ENCODE measurements around the gene SLC52A1.
"Not testable (repeated sequence)": the region's sequence is repeated elsewhere in the genome, so short reads cannot be mapped to it uniquely, and the experiment has no call there.

The SLC52A1 gene

GRCh38 chr17:5030168-5030567 is 5.1 kb downstream of the SLC52A1 start:
- not testable (repeated sequence) for DNase-seq

GRCh38 chr17:5027916-5028315 is 7.3 kb downstream of the SLC52A1 start:
- no peak for DNase-seq

- no peak for DNase-seq
Measured at GRCh38 chr17:5027299-5027698, 7.9 kb downstream of the SLC52A1 start.

GRCh38 chr17:5024604-5025003 is 10.6 kb downstream of the SLC52A1 start:
- no peak for DNase-seq

GRCh38 chr17:5023588-5024147 is 11.6 kb downstream of the SLC52A1 start:
- no peak for DNase-seq

GRCh38 chr17:5022171-5022711 is 13.0 kb downstream of the SLC52A1 start:
- no peak for DNase-seq

DNA sequence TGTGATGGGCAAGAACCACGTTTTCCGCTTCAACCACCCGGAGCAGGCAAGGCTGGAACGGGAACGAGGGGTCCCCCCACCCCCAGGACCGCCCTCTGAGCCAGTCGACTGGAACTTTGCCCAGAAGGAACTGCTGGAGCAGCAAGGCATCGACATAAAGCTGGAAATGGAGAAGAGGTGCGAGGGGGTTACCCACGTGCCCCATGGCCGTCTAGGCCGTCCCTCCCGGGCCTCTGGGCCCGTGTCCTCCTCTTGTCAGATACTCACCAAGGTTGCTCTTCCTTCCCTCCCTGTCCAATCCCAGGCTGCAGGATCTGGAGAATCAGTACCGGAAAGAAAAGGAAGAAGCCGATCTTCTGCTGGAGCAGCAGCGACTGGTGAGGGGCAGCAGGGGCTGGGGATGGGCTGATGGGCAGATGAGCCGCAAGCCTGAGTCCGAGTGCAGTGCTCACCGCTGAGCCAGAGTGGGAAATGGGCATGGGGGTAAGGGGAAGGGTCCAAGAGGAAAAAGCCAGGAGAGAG is 14.7 kb downstream of the SLC52A1 start:
- DNase-seq = no peak

GRCh38 chr17:5019475-5019956 is 15.7 kb downstream of the SLC52A1 start:
- no peak for DNase-seq

DNA sequence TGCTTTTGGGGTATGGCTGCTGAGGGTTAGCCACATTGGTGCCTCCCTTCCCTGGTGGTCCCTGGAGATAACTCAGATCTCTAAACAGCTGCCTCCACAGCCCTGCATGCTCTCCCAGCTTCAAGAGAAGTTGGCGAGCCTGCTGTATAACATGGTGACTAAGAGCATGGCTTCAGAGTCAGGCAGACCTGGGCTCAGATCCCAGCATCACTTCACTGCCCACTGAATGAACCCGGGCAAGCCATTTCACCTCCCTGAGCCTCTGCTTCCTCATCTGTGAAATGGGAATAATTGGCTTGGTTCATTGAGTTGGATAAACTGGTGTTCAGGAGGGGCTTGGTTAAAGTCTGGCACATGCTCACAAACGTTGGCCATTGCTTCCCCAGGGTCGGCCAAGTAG is 20.9 kb downstream of the SLC52A1 start:
- no peak for DNase-seq

- DNase-seq = no peak
Measured at GRCh38 chr17:5011928-5012327, 23.3 kb downstream of the SLC52A1 start.

DNA sequence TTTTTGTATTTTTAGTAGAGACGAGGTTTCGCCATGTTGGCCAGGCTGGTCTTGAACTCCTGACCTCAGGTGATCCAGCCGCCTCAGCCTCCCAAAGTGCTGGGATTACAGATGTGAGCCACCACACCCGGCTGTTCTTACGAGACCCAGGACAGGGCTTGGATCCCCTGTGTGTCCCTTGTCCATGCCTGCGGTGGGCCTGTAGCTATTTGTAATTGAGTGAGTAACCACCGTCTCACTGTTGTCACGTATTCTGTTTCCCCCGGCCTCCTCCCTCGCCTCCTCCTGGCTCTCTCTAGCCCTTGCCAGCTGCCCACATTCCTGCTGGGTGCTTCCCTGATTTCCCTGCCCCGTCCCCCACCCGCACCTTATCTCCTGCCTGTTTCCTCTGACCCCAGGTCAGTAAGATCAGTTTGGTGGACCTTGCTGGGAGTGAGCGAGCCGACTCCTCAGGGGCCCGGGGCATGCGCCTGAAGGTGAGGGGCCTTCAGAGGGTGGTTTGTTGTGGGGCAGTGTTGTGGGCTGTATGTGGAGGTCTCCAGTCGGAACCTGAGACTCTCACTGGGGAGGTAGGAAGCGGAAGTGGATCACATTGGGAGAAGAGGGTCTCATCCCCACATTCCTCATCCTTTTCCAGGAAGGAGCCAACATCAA is 31.9 kb downstream of the SLC52A1 start:
- no peak for DNase-seq

GRCh38 chr17:5002121-5002788 is 33.0 kb downstream of the SLC52A1 start:
- no peak for DNase-seq

DNA sequence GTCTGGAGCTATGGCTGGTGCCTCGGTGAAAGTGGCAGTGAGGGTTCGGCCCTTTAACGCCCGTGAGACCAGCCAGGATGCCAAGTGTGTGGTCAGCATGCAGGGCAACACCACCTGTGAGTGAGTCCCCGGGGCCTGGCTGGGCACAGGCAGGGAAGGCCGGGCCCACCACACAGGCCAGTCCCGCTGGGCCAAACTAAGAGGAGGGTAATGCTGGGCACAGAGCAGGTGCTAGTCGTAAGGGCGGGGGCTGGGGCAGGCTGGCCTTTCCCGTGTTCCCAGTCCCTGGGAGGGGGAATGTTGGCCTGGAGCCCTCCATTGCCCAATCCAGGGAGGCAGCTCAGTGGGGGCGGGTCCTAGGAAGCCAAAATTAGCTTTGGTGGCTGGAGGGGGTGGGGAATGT is 35.0 kb downstream of the SLC52A1 start:
- no peak for DNase-seq

DNA sequence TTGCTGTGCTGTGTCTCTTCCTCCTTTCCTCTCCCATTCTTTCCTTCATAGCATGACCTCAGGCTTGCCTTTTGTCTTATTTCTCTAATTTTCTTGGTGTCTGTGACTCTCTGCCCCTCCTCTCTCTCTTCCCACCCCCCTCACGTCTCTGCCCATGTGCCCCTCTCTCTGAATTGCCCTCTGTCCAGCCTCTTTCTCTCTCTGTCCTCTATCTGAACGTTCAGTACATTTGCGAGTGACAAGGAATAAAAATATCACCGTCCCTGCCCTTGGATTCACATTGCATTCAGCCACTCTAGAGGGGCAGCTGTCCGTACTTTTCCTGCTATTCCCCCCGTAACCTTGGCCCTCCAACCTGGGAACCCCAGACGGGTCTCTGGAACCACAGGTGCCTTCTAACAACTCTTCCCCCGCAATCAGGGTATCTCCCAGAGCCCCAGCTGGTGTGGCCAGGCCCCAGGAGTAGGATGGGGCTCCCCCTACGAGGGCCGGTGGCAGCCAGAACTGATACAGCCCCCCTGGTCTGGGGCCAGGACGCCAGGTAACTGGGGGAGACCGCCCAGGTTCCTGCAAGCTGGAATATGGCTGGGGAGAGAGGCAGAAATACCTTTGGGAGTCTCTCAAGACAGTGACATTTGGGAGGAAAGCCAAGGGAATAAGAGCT is 35.7 kb downstream of the SLC52A1 start:
- DNase-seq = no peak

DNA sequence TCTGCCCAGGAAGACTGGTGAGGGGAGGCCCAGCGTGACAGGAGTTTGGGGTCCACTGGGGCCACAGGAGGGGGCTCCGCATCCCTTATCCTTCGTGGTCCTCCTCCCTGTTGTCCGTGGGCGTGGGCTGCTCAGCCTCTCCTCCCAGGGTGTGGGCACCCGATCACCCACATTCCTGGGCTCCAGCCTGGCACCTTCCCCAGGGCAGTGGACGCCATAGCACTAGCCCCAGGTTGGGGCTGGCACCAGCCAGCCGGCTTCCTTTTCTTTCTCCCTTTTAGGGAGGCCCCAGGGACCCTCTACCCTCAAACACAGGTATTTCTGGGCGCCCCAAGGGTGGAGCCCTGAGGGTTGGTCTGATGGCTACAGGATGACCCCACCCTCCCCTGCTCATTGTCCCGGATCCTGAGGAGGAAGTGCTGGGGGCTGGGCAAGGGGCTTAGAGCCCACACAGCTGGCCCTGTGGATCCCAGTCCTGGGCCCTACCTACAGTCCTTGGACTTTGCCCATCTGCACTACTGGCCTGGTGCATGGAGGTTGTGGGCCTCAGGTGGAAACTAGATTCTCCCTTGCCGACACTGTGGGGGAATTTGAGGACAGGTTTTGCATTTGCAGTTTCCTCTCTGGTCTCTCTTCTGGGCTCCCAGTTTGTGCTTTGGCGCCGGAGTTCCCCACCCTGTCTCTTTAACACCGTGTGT is 36.3 kb downstream of the SLC52A1 start:
- DNase-seq = no peak

GRCh38 chr17:4998027-4998731 is 37.0 kb downstream of the SLC52A1 start:
- DNase-seq = peak; percentile 26

DNA sequence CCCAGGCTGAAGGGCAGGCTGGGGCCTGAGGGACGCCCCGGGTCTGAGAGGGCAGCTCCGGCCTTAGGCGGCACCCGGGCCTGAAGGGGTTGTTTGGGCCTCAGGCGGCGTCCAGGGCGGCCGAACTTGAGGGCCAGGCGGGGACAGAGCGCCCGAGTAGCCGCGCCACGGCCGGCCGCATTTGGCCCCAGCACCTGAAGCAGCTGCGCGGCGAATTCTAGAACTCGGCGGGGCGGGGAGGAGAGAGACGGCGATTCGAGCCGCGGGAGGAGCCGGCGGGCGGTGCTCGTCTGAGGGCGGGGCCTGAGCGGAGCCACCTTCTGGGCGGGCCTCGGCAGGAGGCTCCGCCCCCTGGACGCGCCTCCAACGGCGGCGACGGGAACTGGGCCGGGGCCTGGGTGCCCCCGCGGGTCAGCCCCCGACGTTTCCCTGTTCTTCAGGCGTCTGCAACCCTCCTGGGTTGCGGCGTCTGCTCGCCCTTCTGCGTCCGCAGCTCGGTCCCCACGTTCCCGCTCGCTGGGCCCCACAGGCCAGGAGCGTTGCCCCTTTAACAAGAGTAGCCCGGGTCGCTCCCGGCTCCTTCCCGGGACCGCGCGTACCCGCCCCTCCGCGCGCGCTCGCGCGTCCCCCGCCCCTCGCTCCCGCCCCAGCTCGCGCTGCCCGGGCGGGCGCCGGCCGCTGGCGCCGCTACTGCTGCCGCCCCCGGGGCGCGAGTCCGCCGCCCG is 37.8 kb downstream of the SLC52A1 start, which contains the start of the genes INCA1 and KIF1C:
INCA1 (minus strand) TSS at position 221 of the 725 bp plus-strand sequence. CDS start 3,085 bp downstream, outside the sequence.
KIF1C (plus strand) TSS at position 649 of the 725 bp plus-strand sequence. CDS start 2,297 bp downstream, outside the sequence.
- DNase-seq = peak; percentile 92

DNA sequence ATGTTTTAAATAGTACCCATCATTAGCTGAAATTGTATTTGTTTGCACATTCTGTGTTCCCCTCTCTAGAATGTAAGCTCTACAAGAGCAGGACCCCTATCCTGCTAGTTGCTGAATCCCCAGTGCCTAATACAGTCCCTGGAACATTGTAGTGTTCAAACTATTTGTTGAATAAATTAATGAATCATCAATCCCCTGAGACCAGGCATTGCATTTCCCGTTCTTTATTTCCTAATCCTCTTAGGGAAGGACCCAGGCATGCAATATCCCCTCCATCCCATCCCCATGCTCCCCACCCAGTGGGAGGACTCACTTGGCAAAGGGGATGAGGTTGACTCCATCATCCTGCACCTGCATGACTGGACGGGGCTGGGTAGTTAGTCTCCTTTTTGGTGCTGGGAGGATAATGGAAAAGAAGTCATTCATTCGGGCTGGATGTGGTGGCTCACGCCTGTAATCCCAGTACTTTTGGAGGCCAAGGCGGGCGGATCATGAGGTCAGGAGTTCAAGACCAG is 41.1 kb downstream of the SLC52A1 start:
- no peak for DNase-seq

- DNase-seq = no peak
Measured at GRCh38 chr17:4987767-4988567, 47.3 kb downstream of the SLC52A1 start.

All from RPMI8226 (cell line).